Measurements from ENCODE around the gene RAD51B. TPM values are rescaled to one million over a fixed set of nuclear protein-coding genes. Genes with fewer than 3 reads are reported as not detected.

The RAD51B gene
- total RNA-seq, 2 donors from 2014 or later: 22.8 to 33.8 TPM

GRCh38 chr14:68065322-68065721 lies 245.7 kb downstream of the RAD51B start:
- DNase-seq: no peak
- H3K27ac Mint-ChIP-seq: no peak overlapping the region
- peaks cover 11% of the 10 kb centered on the region for H3K36me3 Mint-ChIP-seq (ENCODE audit: low read depth)
- no peaks in the 10 kb centered on the region for H3K27me3 ChIP-seq (ENCODE audit: control insufficient read depth, insufficient read depth, low read length, poor library complexity, severe bottlenecking)
- H3K27ac ChIP-seq (ENCODE audit: low read depth, low read length): no peak overlapping the region
- H3K4me3 ChIP-seq (ENCODE audit: low read length): no peak overlapping the region
- H3K9me3 Mint-ChIP-seq: peaks cover 20% of the 10 kb centered on the region
- H3K4me1 Mint-ChIP-seq: no peaks in the 10 kb centered on the region
- WGBS, 2 experiments (ENCODE audit: insufficient coverage in 1 of 2, insufficient read length in 1 of 2): 90 to 93% methylated on average over 2 to 3 of the region's 3 CpGs
- H3K27me3 Mint-ChIP-seq (ENCODE audit: insufficient read depth): no peaks in the 10 kb centered on the region
- H3K9ac ChIP-seq (ENCODE audit: extremely low read depth, low read length, poor library complexity, severe bottlenecking): no peak overlapping the region
- no peaks in the 10 kb centered on the region for H3K36me3 ChIP-seq (ENCODE audit: control insufficient read depth, insufficient read depth, low read length)
- peaks cover 5% of the 10 kb centered on the region for H3K9me3 ChIP-seq (ENCODE audit: control insufficient read depth, low read length)
- H3K4me3 Mint-ChIP-seq: no peak overlapping the region
- no peaks in the 10 kb centered on the region for H3K4me1 ChIP-seq (ENCODE audit: control insufficient read depth, insufficient read depth, low read length)
- TF ChIP-seq CTCF (conservative IDR thresholded peaks at IDR 0.05): no peak

GRCh38 chr14:68074765-68075381 lies 255.3 kb downstream of the RAD51B start:
- H3K27ac ChIP-seq (ENCODE audit: low read depth, low read length): peak overlapping the region; percentile 81
- H3K27me3 Mint-ChIP-seq (ENCODE audit: insufficient read depth): no peaks in the 10 kb centered on the region
- TF ChIP-seq CTCF (conservative IDR thresholded peaks at IDR 0.05): no peak

GRCh38 chr14:68075382-68076029 lies 255.9 kb downstream of the RAD51B start:
- H3K4me3 Mint-ChIP-seq: no peak overlapping the region
- no peaks in the 10 kb centered on the region for H3K27me3 ChIP-seq (ENCODE audit: control insufficient read depth, insufficient read depth, low read length, poor library complexity, severe bottlenecking)
- no peak overlapping the region for H3K4me3 ChIP-seq (ENCODE audit: low read length)
- H3K9me3 ChIP-seq (ENCODE audit: control insufficient read depth, low read length): peaks cover 25% of the 10 kb centered on the region
- no peaks in the 10 kb centered on the region for H3K4me1 ChIP-seq (ENCODE audit: control insufficient read depth, insufficient read depth, low read length)
- H3K9ac ChIP-seq (ENCODE audit: extremely low read depth, low read length, poor library complexity, severe bottlenecking): no peak overlapping the region
- H3K27ac ChIP-seq (ENCODE audit: low read depth, low read length): peak overlapping the region; percentile 81
- peak overlapping the region; percentile 64 for H3K27ac Mint-ChIP-seq
- 81% methylated on average over 5 of the region's 5 CpGs; no CpG with 5 or more reads in 1 of the 2 experiments for WGBS, 2 experiments (ENCODE audit: insufficient coverage in 1 of 2, insufficient read length in 1 of 2)
- H3K36me3 ChIP-seq (ENCODE audit: control insufficient read depth, insufficient read depth, low read length): no peaks in the 10 kb centered on the region
- peaks cover 20% of the 10 kb centered on the region for H3K4me1 Mint-ChIP-seq
- peaks cover 25% of the 10 kb centered on the region for H3K9me3 Mint-ChIP-seq
- peaks cover 8% of the 10 kb centered on the region for H3K36me3 Mint-ChIP-seq (ENCODE audit: low read depth)
- DNase-seq: peak; percentile 49
- H3K27me3 Mint-ChIP-seq (ENCODE audit: insufficient read depth): no peaks in the 10 kb centered on the region
- no peak for TF ChIP-seq CTCF (conservative IDR thresholded peaks at IDR 0.05)

More at GRCh38 chr14:68074765-68075381, 255.3 kb downstream of the RAD51B start:
- Mint-ChIP-seq H3K27ac (peak overlapping the region; percentile 54), H3K9me3 (peaks cover 32% of the 10 kb centered on the region), H3K36me3 (ENCODE audit: low read depth) (peaks cover 14% of the 10 kb centered on the region), H3K4me3 (no peak overlapping the region), H3K4me1 (peaks cover 15% of the 10 kb centered on the region)
- Histone ChIP-seq H3K4me3 (ENCODE audit: low read length) (no peak overlapping the region), H3K4me1 (ENCODE audit: control insufficient read depth, insufficient read depth, low read length) (no peaks in the 10 kb centered on the region), H3K36me3 (ENCODE audit: control insufficient read depth, insufficient read depth, low read length) (no peaks in the 10 kb centered on the region), H3K9ac (ENCODE audit: extremely low read depth, low read length, poor library complexity, severe bottlenecking) (no peak overlapping the region), H3K9me3 (ENCODE audit: control insufficient read depth, low read length) (peaks cover 31% of the 10 kb centered on the region), H3K27me3 (ENCODE audit: control insufficient read depth, insufficient read depth, low read length, poor library complexity, severe bottlenecking) (no peaks in the 10 kb centered on the region)
- no peak for DNase-seq
- WGBS, 2 experiments (ENCODE audit: insufficient coverage in 1 of 2, insufficient read length in 1 of 2): 82 to 100% methylated on average over 2 to 3 of the region's 3 CpGs

Data from endodermal cell (in vitro differentiated cells).